ENCODE measurements around the gene FAM217B.

The FAM217B gene

DNA sequence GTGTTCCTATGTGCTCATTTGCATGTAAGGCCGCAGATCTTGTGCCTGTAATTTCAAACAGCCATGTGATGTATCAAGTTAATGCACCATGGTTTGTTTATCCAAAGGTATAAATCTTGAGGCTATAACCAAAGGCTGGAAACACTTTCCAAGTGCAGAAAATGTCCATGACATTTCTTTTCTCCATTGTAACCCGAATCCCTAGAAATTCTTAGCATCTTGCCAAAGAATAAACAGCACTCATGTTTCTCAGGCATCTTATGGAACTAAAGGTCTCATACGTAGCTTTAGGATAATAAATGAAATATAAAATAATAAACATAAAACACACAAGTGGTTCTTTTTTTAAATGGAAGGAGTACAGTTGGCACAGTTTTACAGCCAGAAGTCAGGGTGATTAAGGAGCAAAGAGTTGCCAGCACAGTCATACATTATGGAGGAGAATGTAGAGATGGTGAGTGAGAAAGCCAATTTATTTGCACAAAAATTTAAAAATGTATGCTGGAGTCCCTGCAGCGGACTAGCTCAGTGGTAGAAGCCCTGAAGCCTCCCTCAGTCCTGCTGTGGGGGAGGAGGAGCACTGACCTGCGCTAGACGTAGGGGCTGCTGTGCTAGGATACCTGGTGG lies 36.1 kb downstream of the FAM217B start:
- DNase-seq (ENCODE audit: low read depth in 2 of 2) = no peak

DNA sequence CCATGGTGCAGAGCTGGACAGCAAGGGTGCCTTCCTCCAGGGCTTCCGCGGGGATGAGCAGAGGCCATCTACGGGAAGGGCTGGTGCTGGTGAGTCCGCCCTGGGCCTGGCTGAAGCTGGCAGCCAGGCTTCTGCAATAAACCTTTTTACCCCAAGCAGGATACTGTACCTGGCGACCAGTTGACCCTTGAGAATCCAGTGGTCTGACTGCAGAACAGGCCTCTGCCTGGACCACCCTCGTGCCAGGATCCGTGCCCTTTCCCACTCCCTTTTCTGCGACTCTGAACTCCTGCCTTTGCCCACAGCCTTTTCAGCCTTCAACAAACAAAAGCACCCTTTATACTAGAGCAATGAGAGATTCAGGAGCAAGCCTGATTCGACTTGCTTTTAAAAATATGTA lies 36.9 kb downstream of the FAM217B start:
- DNase-seq (ENCODE audit: low read depth in 2 of 2) = no peak

DNA sequence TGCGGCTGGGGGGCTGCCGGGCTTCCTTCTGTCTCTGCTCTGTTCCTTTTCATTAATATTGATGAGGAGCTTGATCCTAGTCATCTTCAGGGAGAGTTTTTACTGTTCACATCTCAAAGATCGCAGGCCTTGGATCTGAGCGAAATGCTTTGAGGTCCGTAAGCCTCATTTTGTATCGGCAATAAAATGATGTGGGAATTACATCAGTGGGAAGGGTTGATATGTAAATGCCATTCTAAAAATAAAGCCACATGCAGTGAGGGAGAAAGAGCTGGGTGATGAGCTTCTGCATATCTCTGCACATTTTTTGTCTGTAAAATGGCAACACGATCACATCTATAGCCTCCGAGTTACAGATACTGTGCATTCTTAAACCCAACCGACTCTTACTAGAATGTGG lies 42.9 kb downstream of the FAM217B start:
- DNase-seq (ENCODE audit: low read depth in 2 of 2) = no peak

DNA sequence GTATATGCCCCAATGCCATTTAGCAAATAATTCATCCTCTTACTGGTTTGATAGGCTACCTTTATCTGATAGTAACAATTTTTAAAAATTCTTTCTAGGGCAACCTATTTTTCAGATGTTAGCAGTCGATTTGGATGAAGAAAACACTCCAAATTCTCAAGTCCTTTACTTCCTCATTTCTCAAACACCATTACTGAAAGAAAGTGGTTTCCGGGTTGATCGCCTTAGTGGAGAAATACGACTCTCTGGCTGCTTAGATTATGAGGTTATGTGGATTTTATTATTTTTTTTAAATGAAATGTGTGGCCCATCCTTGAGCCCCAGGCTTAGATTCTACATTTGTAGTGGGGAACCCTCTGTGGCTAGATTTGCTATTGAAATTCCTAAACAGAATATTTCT lies 44.4 kb downstream of the FAM217B start:
- DNase-seq (ENCODE audit: low read depth in 2 of 2) = no peak

DNA sequence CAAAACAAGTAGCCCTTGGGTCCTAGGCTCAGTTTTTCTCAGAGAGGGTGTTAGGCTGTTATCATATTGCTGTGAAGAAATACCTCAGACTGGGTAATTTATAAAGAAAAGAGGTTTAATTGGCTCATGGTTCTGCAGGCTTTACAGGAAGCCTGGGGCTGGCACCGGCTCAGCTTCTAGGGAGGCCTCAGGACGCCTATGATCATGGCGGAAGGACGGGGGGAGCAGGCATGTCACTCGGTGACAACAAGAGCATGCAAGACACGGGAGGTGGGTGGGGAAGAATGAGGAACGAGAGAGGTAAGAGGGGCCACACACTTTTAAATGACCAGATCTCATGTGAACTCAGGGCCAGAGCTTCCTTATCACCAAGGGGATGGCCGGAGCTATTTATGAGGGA lies 45.0 kb downstream of the FAM217B start:
- no peak for DNase-seq (ENCODE audit: low read depth in 2 of 2)

DNA sequence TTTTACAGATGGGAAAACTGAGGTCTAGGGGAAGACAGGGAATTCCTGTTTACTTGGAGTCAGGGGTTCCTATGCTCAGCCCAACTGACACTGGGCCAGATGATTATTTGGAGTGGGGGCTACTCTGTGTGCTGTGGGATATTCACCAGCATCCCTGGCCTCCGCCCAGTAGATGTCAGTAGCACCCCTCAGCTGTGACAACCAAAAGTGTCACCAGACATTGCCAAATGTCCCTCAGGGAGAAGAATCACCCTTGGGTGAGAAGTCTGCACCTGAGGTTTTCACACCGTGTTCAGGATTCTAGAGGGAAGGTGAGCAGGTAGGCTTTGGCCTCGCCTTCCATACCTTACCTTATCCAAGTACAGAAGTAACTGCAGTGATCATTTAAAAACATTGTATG lies 45.7 kb downstream of the FAM217B start:
- DNase-seq (ENCODE audit: low read depth in 2 of 2) = no peak

DNA sequence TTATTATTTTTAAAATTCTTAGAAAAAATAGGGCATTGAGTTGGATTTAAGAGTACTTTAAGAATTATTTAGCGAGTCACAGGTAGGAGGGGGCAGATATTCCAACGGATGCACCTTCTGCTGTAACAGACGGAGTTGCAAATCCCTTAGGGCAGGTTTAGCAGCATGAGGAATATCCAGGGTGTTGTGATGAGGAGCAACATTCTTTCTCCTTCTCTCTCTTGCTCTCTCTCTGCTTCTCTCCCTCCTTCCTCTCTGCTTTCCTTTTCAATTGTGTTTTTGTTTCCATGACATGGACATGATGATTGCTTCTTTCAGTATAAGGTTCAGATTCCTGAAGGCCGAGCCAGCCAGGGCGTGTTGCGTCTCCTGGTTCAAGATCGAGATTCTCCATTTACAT lies 46.9 kb downstream of the FAM217B start:
- DNase-seq (ENCODE audit: low read depth in 2 of 2) = no peak

DNA sequence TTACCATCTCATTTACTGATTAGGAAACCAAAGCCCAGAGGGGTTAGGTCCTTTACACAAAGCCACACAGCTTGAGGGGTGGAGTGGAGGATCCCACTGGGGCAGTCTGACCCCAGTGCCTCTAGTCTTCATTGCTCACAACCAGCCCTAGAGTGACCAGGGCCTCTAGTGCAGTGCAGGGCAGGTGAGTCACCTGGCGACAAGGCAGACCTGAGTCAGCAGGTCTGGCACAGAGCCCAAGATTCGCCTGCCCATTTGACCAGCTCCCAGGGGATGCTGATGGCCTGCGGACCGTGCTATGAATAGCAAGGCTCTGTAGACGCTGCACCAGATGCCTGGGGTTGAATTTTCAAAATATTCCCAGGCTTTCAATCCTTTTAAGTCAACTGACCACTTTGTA lies 48.0 kb downstream of the FAM217B start:
- no peak for DNase-seq (ENCODE audit: low read depth in 2 of 2)

DNA sequence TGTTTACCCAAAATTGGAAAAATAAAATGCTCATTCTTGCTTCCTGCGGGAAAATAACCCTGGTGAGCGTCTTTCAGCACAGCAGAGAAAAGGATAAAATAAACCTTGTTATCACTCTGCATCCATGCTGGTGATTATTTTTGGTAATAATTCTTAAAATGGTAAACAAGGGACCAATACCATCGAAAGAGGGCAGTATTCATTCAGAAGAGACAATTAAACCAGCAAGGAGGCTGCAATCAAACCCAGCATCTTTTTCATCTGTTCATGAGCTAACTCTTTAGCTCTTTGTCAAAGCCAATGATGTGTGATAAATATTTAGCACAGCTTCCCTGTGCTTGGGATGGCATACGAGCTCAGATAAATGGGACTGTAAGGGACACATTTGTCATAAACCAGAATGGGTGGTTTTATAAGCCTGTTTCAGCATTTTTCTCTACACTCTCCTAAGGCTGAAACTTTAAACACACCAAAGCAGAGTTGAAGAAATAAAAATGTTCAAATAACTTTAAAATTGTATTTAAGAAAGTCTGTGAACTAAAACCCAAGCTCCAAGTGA lies 52.4 kb downstream of the FAM217B start:
- no peak for DNase-seq (ENCODE audit: low read depth in 2 of 2)

DNA sequence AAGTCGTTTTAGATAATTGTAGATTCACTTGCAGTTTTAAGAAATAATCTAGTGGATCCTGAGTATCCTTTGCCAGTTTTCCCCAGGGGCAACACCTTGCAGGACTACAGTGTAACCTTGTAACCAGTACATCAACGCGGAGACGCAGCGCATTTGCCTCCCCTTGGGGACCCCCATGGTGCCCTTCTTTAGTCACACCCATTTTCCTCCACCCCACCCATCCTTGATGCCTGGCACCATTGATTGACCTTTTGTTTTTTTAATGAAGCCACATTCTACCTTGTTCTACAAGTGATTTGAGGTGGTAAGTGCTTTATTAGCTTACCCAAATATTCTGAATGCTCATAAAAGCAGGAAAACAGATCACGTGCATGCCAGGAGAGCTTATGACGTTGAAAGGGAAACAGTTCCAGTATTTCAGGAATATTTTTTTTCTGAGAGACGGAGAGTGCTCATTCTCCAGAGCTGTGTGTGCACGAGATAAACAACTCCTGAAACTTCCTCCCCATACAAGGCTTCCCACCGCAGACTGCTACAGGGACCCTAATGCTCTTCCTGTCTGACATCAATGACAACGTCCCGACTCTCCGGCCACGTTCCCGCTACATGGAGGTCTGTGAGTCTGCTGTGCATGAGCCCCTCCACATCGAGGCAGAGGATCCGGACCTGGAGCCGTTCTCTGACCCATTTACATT lies 53.7 kb downstream of the FAM217B start:
- no peak for DNase-seq (ENCODE audit: low read depth in 2 of 2)

DNA sequence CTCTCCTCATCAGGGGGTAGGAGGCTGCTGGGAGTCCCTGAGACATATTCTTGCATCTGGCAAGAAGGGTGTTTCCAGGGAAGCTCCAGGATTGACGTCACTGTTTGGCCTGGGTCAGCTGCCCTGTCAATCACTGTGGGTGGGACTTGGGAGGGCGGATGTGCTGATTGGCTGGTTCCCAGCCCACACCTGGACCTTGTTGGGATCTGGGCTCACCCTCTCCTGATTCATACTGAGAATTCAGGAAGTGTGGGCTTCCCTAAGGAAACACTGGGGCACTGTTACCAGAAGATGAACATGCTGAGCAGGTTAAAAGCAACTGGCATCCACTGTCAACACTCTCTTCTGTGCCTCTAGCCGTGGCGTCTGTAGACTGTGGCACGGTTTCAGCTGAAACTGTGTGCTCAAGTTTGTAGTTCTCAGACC lies 54.5 kb downstream of the FAM217B start:
- DNase-seq (ENCODE audit: low read depth in 2 of 2) = no peak

DNA sequence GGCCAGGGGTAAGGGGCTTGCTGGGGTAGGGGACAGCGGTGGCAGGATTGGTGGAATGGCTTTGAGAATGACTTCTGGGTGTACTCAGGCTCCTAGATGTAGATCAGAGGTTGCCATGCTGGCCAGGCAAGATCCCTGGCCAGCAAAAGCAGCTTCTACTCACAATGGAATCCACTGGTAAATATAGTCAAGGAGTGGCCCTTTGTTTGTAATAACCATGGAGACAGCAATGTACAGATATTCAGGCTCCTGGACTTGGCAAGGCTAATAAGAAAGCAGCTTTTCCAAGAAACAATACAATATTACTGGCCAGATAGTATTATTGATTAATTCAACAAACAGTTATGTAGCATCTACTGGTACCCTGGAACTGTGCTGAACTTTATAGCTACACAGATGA lies 55.9 kb downstream of the FAM217B start:
- DNase-seq (ENCODE audit: low read depth in 2 of 2) = no peak

DNA sequence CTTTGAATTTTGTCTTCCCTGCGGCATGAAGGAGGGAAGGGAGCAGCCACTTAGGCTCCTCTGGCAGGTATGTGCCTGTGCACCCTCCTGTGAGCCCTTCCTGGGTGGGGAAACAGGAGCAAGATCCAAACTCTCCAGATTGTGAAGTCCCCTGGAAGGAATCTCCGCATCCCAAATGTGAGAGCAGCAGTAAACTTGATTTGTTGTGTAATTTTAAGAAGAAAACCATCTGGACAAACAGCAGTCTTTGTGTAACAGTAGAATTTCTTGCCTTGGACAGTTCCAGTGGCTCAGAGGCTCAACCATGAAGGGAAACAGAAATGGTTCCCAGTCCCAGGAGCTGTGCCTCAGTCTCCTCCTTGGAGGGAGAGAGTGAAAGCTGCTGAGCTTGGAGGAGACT lies 57.7 kb downstream of the FAM217B start:
- no peak for DNase-seq (ENCODE audit: low read depth in 2 of 2)

Measured in stimulated activated CD8-positive, alpha-beta memory T cell treated with anti-CD3 and anti-CD28 coated beads, Interleukin-7, amount 100 ng/mL, for 4 hours (primary cell).